Trophoblast cell (in vitro differentiated cells and primary cell): ENCODE measurements around the gene BAIAP2.

Source experiments
- DNase-seq, 2 donors: peaks; one replicate each; pipeline ENCODE4 v3.0.0-alpha.2; 2016
- H2AFZ ChIP-seq: 2 replicates; pipeline ENCODE4 v1.6.1; 2013; ENCODE audit warnings: low read length, moderate library complexity, mild to moderate bottlenecking; ENCODE audit not compliant: insufficient read depth, poor library complexity
- H2AK5ac ChIP-seq: 2 replicates; pipeline ENCODE4 v1.6.1; 2013; ENCODE audit warnings: mild to moderate bottlenecking, low read length
- H2BK120ac ChIP-seq: 2 replicates; pipeline ENCODE4 v1.6.1; 2013; ENCODE audit warnings: low read length, mild to moderate bottlenecking, moderate library complexity; ENCODE audit not compliant: insufficient read depth, poor library complexity
- H2BK12ac ChIP-seq: 2 replicates; pipeline ENCODE4 v1.6.1; 2013; ENCODE audit warnings: mild to moderate bottlenecking, low read length, moderate library complexity
- H2BK5ac ChIP-seq: 2 replicates; pipeline ENCODE4 v1.6.1; 2013; ENCODE audit warnings: low read length, low read depth, moderate library complexity, mild to moderate bottlenecking; ENCODE audit not compliant: poor library complexity
- H3K14ac ChIP-seq: 2 replicates; pipeline ENCODE4 v1.6.1; 2013; ENCODE audit warnings: mild to moderate bottlenecking, low read length
- H3K18ac ChIP-seq: 2 replicates; pipeline ENCODE4 v1.6.1; 2013; ENCODE audit warnings: mild to moderate bottlenecking, low read length
- H3K23ac ChIP-seq: 2 replicates; pipeline ENCODE4 v1.6.1; 2013; ENCODE audit warnings: low read length
- H3K27ac ChIP-seq: 2 replicates; pipeline ENCODE4 v1.5.1; 2013; ENCODE audit warnings: low read depth, mild to moderate bottlenecking, inconsistent platforms, low read length, moderate library complexity
- H3K27me3 ChIP-seq: 2 replicates; pipeline ENCODE4 v1.6.1; 2013; ENCODE audit warnings: inconsistent platforms, mild to moderate bottlenecking, low read length, moderate library complexity; ENCODE audit not compliant: insufficient read depth
- H3K36me3 ChIP-seq, 2 experiments: 1 replicate in 1 of 2; 2 replicates in 1 of 2; pipeline ENCODE4 v1.6.1; 2013; ENCODE audit warnings: low read length in 2 of 2, mild to moderate bottlenecking in 2 of 2, moderate library complexity in 1 of 2; ENCODE audit not compliant: insufficient read depth in 2 of 2, control insufficient read depth in 1 of 2
- H3K4ac ChIP-seq: 2 replicates; pipeline ENCODE4 v1.6.1; 2013; ENCODE audit warnings: low read depth, mild to moderate bottlenecking, low read length, moderate library complexity
- H3K4me1 ChIP-seq, 2 experiments: 1 replicate in 1 of 2; 2 replicates in 1 of 2; pipeline ENCODE4 v1.6.1; 2013; ENCODE audit warnings: low read length in 2 of 2, mild to moderate bottlenecking in 2 of 2, moderate library complexity in 1 of 2; ENCODE audit not compliant: insufficient read depth in 2 of 2, control insufficient read depth in 1 of 2
- H3K4me2 ChIP-seq: 2 replicates; pipeline ENCODE4 v1.6.1; 2013; ENCODE audit warnings: inconsistent platforms, mild to moderate bottlenecking, low read length, moderate library complexity
- H3K4me3 ChIP-seq: 2 replicates; pipeline ENCODE4 v1.5.1; 2013; ENCODE audit warnings: mild to moderate bottlenecking, low read depth, low read length, inconsistent platforms
- H3K79me1 ChIP-seq: one replicate; pipeline ENCODE4 v1.6.1; 2013; ENCODE audit warnings: low read length
- H3K79me2 ChIP-seq: 2 replicates; pipeline ENCODE4 v1.6.1; 2013; ENCODE audit warnings: low read length, mild to moderate bottlenecking; ENCODE audit not compliant: control insufficient read depth, insufficient read depth, poor library complexity
- H3K9ac ChIP-seq: 2 replicates; pipeline ENCODE4 v1.6.1; 2013; ENCODE audit warnings: mild to moderate bottlenecking, low read length
- H3K9me3 ChIP-seq: 2 replicates; pipeline ENCODE4 v1.6.1; 2013; ENCODE audit warnings: low read depth, mild to moderate bottlenecking, control low read depth, inconsistent platforms, low read length; ENCODE audit not compliant: insufficient read depth
- H4K12ac ChIP-seq: 2 replicates; pipeline ENCODE4 v1.6.1; 2013; ENCODE audit warnings: low read depth, mild to moderate bottlenecking, low read length, moderate library complexity
- H4K8ac ChIP-seq: 2 replicates; pipeline ENCODE4 v1.6.1; 2013; ENCODE audit warnings: low read depth, mild to moderate bottlenecking, low read length, moderate library complexity
- H4K91ac ChIP-seq: one replicate; pipeline ENCODE4 v1.6.1; 2013; ENCODE audit warnings: low read depth, mild to moderate bottlenecking, low read length, moderate library complexity
- WGBS: extraction: QIAGEN DNeasy Blood & Tissue Kit; methylation state at CpG from one replicate; pipeline ENCODE4 v1.1.7; 2013; ENCODE audit warnings: missing lambda C conversion rate; ENCODE audit not compliant: insufficient read length, insufficient coverage; ENCODE audit errors: extremely low coverage; 5-methylcytosine and 5-hydroxymethylcytosine counted together

Gene BAIAP2

DNA sequence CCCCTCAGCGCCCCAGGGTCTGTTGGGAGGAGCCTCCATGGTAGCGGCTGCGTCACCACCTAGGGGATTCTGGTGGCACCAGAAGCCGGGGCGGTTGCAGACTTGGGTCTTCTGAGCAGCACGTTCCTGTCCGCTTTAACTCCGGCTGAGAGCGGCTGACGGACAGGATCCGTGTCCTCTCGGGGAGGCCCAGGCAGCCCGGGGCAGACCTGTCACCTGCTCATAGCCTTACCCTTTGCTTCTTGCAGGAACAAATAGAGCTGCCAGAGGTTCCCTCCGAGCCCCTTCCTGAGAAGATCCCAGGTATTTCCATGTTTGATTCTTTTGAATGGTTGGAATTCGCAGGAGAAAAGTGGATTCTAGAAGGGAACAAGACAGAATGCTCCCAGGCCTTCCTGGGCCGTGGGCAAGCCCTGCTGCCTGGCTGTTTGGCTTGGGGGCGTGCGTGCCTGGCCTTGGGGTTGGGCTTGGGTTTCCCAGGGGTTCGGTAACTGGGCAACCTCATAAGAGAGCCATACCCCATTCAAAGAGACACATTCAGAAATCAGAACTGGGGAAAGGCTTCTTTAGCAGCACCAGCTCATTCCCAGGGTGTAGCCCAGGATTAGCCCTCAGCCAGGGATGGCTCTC, 36.7 kb upstream of the BAIAP2 start:
- H3K27ac ChIP-seq = no peak overlapping the region
- H3K4ac ChIP-seq = no peak overlapping the region
- no peak overlapping the region for H3K4me3 ChIP-seq
- H4K12ac ChIP-seq = no peak overlapping the region
- H2BK120ac ChIP-seq = no peak overlapping the region
- H2AK5ac ChIP-seq = no peak overlapping the region
- H4K91ac ChIP-seq = no peak overlapping the region
- WGBS = no CpG with 5 or more reads among the region's 19 CpGs
- DNase-seq = no peak
- no peaks in the 10 kb centered on the region for H3K79me1 ChIP-seq
- H2BK5ac ChIP-seq = no peak overlapping the region
- no peak overlapping the region for H4K8ac ChIP-seq
- H3K27me3 ChIP-seq = peaks cover under 1% of the 10 kb centered on the region
- no peak overlapping the region for H3K14ac ChIP-seq
- H3K79me2 ChIP-seq = no peaks in the 10 kb centered on the region
- peaks cover 6% of the 10 kb centered on the region for H3K9me3 ChIP-seq
- no peak overlapping the region for H3K4me2 ChIP-seq
- no peak overlapping the region for H2BK12ac ChIP-seq
- peaks cover 50 to 56% of the 10 kb centered on the region in 2 experiments for H3K36me3 ChIP-seq
- H3K9ac ChIP-seq = no peak overlapping the region
- H2AFZ ChIP-seq = no peak overlapping the region
- H3K4me1 ChIP-seq = no peaks in the 10 kb centered on the region
- no peak overlapping the region for H3K18ac ChIP-seq
- H3K23ac ChIP-seq = no peak overlapping the region

DNA sequence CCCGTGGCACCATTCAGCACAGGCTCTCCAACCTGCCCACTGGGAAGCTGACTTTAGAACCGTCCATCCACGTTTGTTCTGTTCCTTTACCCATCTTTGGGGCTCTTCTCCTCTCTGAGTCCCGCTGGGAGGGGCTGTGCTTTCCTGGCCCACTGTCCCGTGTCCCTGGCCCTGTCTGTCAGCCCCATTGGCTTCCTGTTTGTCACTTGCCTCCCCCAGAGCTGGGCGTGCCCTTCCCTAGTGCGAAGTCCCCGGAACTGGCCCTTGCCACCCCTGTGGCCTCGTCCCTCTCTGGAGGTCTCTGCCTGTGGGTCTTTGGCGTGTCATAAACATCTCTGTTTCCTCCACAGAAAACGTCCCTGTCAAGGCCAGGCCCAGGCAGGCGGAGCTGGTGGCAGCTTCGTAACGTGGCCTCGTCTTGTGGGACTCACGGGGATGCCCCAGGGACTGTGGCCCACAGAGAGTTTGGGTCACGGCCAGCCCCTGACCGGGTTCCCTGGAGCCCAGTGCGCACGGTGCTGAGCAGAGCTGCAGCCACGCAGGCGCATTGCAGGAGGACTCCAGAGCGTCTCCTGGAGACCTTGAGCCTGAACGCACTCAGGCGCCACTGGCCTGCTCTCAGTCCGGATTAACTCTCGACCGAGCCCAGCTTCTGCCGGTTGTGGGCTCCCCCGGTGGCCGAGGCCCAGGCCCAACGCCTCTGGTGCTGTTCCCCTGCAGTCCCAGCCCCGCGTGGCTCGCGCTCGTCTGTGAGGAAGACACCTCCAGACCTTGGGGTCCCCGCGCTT, 36.0 kb upstream of the BAIAP2 start:
- peaks cover 50 to 56% of the 10 kb centered on the region in 2 experiments for H3K36me3 ChIP-seq
- no peaks in the 10 kb centered on the region for H3K4me1 ChIP-seq
- no peak overlapping the region for H3K4me2 ChIP-seq
- no peak overlapping the region for H2BK5ac ChIP-seq
- no peak overlapping the region for H2AFZ ChIP-seq
- no peaks in the 10 kb centered on the region for H3K79me2 ChIP-seq
- H3K79me1 ChIP-seq = no peaks in the 10 kb centered on the region
- no peak overlapping the region for H3K27ac ChIP-seq
- no peak for DNase-seq
- H3K23ac ChIP-seq = no peak overlapping the region
- no peak overlapping the region for H3K18ac ChIP-seq
- H4K8ac ChIP-seq = no peak overlapping the region
- no peak overlapping the region for H3K4ac ChIP-seq
- H2BK120ac ChIP-seq = no peak overlapping the region
- no peak overlapping the region for H3K4me3 ChIP-seq
- no CpG with 5 or more reads among the region's 39 CpGs for WGBS
- H3K27me3 ChIP-seq = peaks cover 8% of the 10 kb centered on the region
- no peak overlapping the region for H3K9ac ChIP-seq
- peaks cover 6% of the 10 kb centered on the region for H3K9me3 ChIP-seq
- no peak overlapping the region for H4K91ac ChIP-seq
- no peak overlapping the region for H4K12ac ChIP-seq
- no peak overlapping the region for H2BK12ac ChIP-seq
- H3K14ac ChIP-seq = no peak overlapping the region
- no peak overlapping the region for H2AK5ac ChIP-seq

DNA sequence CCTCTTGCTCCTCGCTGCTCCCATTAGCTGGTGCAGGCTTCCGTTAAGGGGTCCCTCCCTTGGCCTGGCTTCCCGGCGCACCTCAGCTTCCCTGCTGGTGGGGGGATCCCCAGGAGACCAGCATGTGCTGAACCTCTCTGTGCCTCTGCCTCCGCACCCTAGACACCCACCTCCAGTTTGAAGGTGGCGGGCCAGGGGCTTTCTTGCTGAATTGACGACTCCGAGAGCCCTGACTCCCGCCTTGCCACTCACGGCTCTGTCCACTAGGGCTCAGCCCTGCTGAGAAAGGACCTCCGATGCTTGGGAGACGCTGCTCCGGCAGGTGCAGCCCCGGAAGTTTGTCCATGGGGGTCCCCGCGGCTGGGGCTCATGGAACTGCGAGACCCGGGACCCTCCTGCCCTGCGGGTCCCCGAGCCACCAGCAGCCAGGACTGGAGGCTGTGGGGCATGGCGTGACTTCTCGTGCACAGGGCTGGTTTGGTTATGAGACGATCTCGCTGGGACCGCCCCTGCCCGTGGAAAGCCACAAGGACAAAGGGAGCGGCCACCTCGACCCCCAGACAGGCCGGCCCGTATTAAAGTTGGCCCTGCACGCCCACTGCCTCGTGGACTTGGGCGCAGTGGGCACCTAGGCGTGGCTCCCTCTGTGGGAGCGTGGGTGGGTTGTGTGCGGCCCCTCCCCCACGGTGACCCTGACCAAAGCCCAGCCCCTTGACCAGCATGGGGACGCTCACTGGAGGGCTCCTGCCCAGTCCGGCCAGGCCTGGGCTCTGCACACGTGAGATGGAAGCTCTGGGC, 35.2 kb upstream of the BAIAP2 start:
- no peak overlapping the region for H4K8ac ChIP-seq
- H2AK5ac ChIP-seq = no peak overlapping the region
- H3K27me3 ChIP-seq = peaks cover 14% of the 10 kb centered on the region
- H3K4ac ChIP-seq = no peak overlapping the region
- H2AFZ ChIP-seq = no peak overlapping the region
- no peak overlapping the region for H4K91ac ChIP-seq
- no peak overlapping the region for H3K18ac ChIP-seq
- H3K36me3 ChIP-seq = peaks cover 50 to 53% of the 10 kb centered on the region in 2 experiments
- no peak overlapping the region for H3K4me2 ChIP-seq
- H3K23ac ChIP-seq = no peak overlapping the region
- H3K9me3 ChIP-seq = peaks cover 6% of the 10 kb centered on the region
- no peak for DNase-seq
- H2BK120ac ChIP-seq = no peak overlapping the region
- H3K14ac ChIP-seq = no peak overlapping the region
- H3K9ac ChIP-seq = no peak overlapping the region
- H2BK12ac ChIP-seq = no peak overlapping the region
- H4K12ac ChIP-seq = no peak overlapping the region
- H3K4me3 ChIP-seq = peak overlapping the region; percentile 21
- no peaks in the 10 kb centered on the region for H3K79me2 ChIP-seq
- H3K79me1 ChIP-seq = no peaks in the 10 kb centered on the region
- WGBS = no CpG with 5 or more reads among the region's 40 CpGs
- H2BK5ac ChIP-seq = no peak overlapping the region
- no peaks in the 10 kb centered on the region for H3K4me1 ChIP-seq
- no peak overlapping the region for H3K27ac ChIP-seq

DNA sequence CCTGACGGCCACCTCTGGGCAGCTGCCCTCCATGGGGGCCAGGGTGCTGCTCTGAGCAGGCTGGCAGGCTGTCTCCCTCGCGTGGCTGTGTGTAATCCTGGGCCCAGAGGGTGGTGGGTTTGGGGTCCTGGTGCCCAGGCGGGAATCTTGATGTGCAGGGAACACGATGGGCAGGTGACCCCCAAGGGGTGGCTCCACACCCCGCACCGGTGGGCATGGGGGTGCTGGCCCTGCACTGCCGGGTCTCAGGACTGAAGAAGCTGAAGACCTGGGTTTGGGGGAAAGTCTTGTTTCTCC, 34.7 kb upstream of the BAIAP2 start:
- Histone ChIP-seq H4K91ac (no peak overlapping the region), H2BK5ac (no peak overlapping the region), H3K9ac (no peak overlapping the region), H3K4ac (no peak overlapping the region), H3K4me2 (no peak overlapping the region), H2AFZ (no peak overlapping the region), H3K79me1 (no peaks in the 10 kb centered on the region), H2BK12ac (no peak overlapping the region), H3K4me1 (no peaks in the 10 kb centered on the region), H3K9me3 (peaks cover 6% of the 10 kb centered on the region), H3K79me2 (no peaks in the 10 kb centered on the region), H3K36me3 (peaks cover 46 to 49% of the 10 kb centered on the region in 2 experiments), H4K12ac (no peak overlapping the region), H2BK120ac (no peak overlapping the region), H3K23ac (no peak overlapping the region), H3K14ac (no peak overlapping the region), H3K27me3 (peaks cover 16% of the 10 kb centered on the region), H3K4me3 (peak overlapping the region; percentile 21), H3K27ac (no peak overlapping the region), H2AK5ac (no peak overlapping the region), H3K18ac (no peak overlapping the region), H4K8ac (no peak overlapping the region)
- DNase-seq = no peak
- WGBS = no CpG with 5 or more reads among the region's 8 CpGs
